H1 (cell line): Measurements from ENCODE around the gene MEIS2. TPM values are rescaled to one million over a fixed set of nuclear protein-coding genes. Genes with fewer than 3 reads are reported as not detected.
A peak's percentile ranks its signal among the peaks of the same experiment; 100 is the strongest.

ENCODE experiments used
- CTCF ChIA-PET: fragments of 300-600 bp; sonication (Branson Sonifier 250); formaldehyde crosslinking; loops from one replicate; lab custom pipeline; 2021; ENCODE audit not compliant: partially characterized antibody; lab: Charles Lee
- POLR2A ChIA-PET: fragments of 300-600 bp; sonication (Branson Sonifier 250); formaldehyde crosslinking; loops from one replicate; lab custom pipeline; 2021; ENCODE audit warnings: inconsistent platforms; ENCODE audit not compliant: partially characterized antibody; lab: Charles Lee
- DNase-seq, 2 experiments: peaks; one replicate each; pipeline versions ENCODE4 v3.0.0 to v3.0.0-alpha.2; 2010 to 2022; ENCODE audit warnings: low spot score in 2 of 2, low read depth in 1 of 2, mixed read lengths in 1 of 2
- FAIRE-seq: peaks from 2 replicates; lab custom pipeline; 2011; peaks lifted over from hg19 to GRCh38; lab: Jason Lieb, UNC
- H2AFZ ChIP-seq: 2 replicates; pipeline ENCODE4 v1.8.1; 2012; ENCODE audit warnings: low read length, inconsistent platforms
- H2AK5ac ChIP-seq: 2 replicates; pipeline ENCODE4 v1.6.1; 2013; ENCODE audit warnings: low read depth, low read length
- H2BK120ac ChIP-seq: replicated peaks from 2 replicates; pipeline ENCODE3; 2013; ENCODE audit warnings: low read depth, low read length, inconsistent platforms
- H2BK12ac ChIP-seq: 2 replicates; pipeline ENCODE4 v1.6.1; 2013; ENCODE audit warnings: low read depth, low read length
- H2BK15ac ChIP-seq: 2 replicates; pipeline ENCODE4 v1.6.1; 2013; ENCODE audit warnings: low read length
- H2BK20ac ChIP-seq: 2 replicates; pipeline ENCODE4 v1.6.1; 2013; ENCODE audit warnings: low read length
- H2BK5ac ChIP-seq: 2 replicates; pipeline ENCODE4 v1.6.1; 2013; ENCODE audit warnings: low read depth, low read length
- H3K14ac ChIP-seq: 2 replicates; pipeline ENCODE4 v1.6.1; 2013; ENCODE audit warnings: inconsistent platforms; ENCODE audit not compliant: insufficient read length
- H3K18ac ChIP-seq: 2 replicates; pipeline ENCODE4 v1.6.1; 2013; ENCODE audit warnings: low read length; ENCODE audit errors: extremely low read depth
- H3K23ac ChIP-seq: 2 replicates; pipeline ENCODE4 v1.6.1; 2013; ENCODE audit warnings: inconsistent platforms; ENCODE audit not compliant: insufficient read length
- H3K23me2 ChIP-seq: 2 replicates; pipeline ENCODE4 v1.6.1; 2013; ENCODE audit warnings: low read depth, low read length
- H3K27ac ChIP-seq: 2 replicates; pipeline ENCODE4 v1.6.1; 2011; ENCODE audit warnings: low read depth, low read length, inconsistent platforms
- H3K27me3 ChIP-seq, 4 experiments: replicated peaks in 1 of 4; 1 replicate in 1 of 4; 2 replicates in 3 of 4; pipeline versions ENCODE4 v1.6.1 to v1.8.1; 2011 to 2013; ENCODE audit warnings: low read length in 3 of 4, mild to moderate bottlenecking in 3 of 4, inconsistent platforms in 2 of 4, mixed read lengths in 2 of 4, moderate library complexity in 1 of 4; ENCODE audit not compliant: control insufficient read depth in 3 of 4, insufficient read depth in 3 of 4; ENCODE audit errors: extremely low read depth in 1 of 4
- H3K36me3 ChIP-seq, 4 experiments: 2 replicates each; pipeline versions ENCODE4 v1.6.1 to v1.8.1; 2011 to 2013; ENCODE audit warnings: mild to moderate bottlenecking in 4 of 4, low read length in 3 of 4, moderate library complexity in 2 of 4, control low read depth in 1 of 4, inconsistent platforms in 1 of 4; ENCODE audit not compliant: insufficient read depth in 4 of 4, control insufficient read depth in 2 of 4
- H3K4ac ChIP-seq: replicated peaks from 2 replicates; pipeline ENCODE3; 2013; ENCODE audit warnings: low read length, low read depth, mixed read lengths, inconsistent platforms; ENCODE audit not compliant: insufficient read length
- H3K4me1 ChIP-seq, 4 experiments: replicated peaks in 1 of 4; 1 replicate in 1 of 4; 2 replicates in 3 of 4; pipeline versions ENCODE4 v1.6.1 to v1.8.1; 2011 to 2013; ENCODE audit warnings: low read length in 3 of 4, inconsistent platforms in 2 of 4, mixed read lengths in 1 of 4; ENCODE audit not compliant: insufficient read depth in 4 of 4, control insufficient read depth in 3 of 4
- H3K4me2 ChIP-seq, 2 experiments: 2 replicates each; pipeline versions ENCODE4 v1.6.1 to v1.8.1; 2011 to 2013; ENCODE audit warnings: low read depth in 2 of 2, low read length in 2 of 2, control low read depth in 1 of 2, inconsistent platforms in 1 of 2, mild to moderate bottlenecking in 1 of 2; ENCODE audit not compliant: insufficient read depth in 1 of 2
- H3K4me3 ChIP-seq, 4 experiments: fragments of 200-600, 300-600 bp in 1 of 4; sonication (generic), shearing (Covaris generic), sonication (Bioruptor Twin) in 1 of 4; 2 replicates each; pipeline versions ENCODE4 v1.5.1 to v1.8.1; 2011 to 2016; ENCODE audit warnings: low read length in 4 of 4, low read depth in 3 of 4, control low read depth in 2 of 4, inconsistent platforms in 2 of 4, mild to moderate bottlenecking in 2 of 4, mixed read lengths in 1 of 4, moderate library complexity in 1 of 4; ENCODE audit not compliant: insufficient read depth in 2 of 4; ENCODE audit errors: extremely low read depth in 1 of 4
- H3K56ac ChIP-seq: replicated peaks from 2 replicates; pipeline ENCODE3; 2013; ENCODE audit warnings: low read depth, mild to moderate bottlenecking, mixed read lengths, low read length, inconsistent platforms; ENCODE audit not compliant: insufficient read length
- H3K79me1 ChIP-seq: 2 replicates; pipeline ENCODE4 v1.6.1; 2013; ENCODE audit warnings: low read depth, low read length, control low read depth
- H3K79me2 ChIP-seq, 2 experiments: 2 replicates each; pipeline versions ENCODE4 v1.6.1 to v1.8.1; 2012 to 2013; ENCODE audit warnings: low read length in 2 of 2, mild to moderate bottlenecking in 2 of 2, inconsistent platforms in 1 of 2; ENCODE audit not compliant: insufficient read depth in 2 of 2, control insufficient read depth in 1 of 2
- H3K9ac ChIP-seq, 4 experiments: replicated peaks in 1 of 4; 1 replicate in 1 of 4; 2 replicates in 3 of 4; pipeline versions ENCODE4 v1.6.1 to v1.8.1; 2011 to 2013; ENCODE audit warnings: low read depth in 3 of 4, low read length in 3 of 4, control low read depth in 2 of 4, mild to moderate bottlenecking in 2 of 4, moderate library complexity in 2 of 4, inconsistent platforms in 1 of 4; ENCODE audit errors: extremely low read depth in 1 of 4
- H3K9me3 ChIP-seq, 2 experiments: 2 replicates each; pipeline versions ENCODE4 v1.6.1 to v1.8.1; 2012 to 2013; ENCODE audit warnings: mild to moderate bottlenecking in 2 of 2, moderate library complexity in 2 of 2, control low read depth in 1 of 2, inconsistent platforms in 1 of 2, low read depth in 1 of 2, low read length in 1 of 2, mixed read lengths in 1 of 2; ENCODE audit not compliant: insufficient read depth in 2 of 2
- H4K20me1 ChIP-seq, 2 experiments: replicated peaks in 1 of 2; 2 replicates each; pipeline versions ENCODE3 to v1.8.1; 2011 to 2013; ENCODE audit warnings: inconsistent platforms in 2 of 2, low read length in 2 of 2, mild to moderate bottlenecking in 1 of 2; ENCODE audit not compliant: insufficient read depth in 2 of 2, control insufficient read depth in 1 of 2
- H4K5ac ChIP-seq: 2 replicates; pipeline ENCODE4 v1.6.1; 2013; ENCODE audit warnings: low read length, low read depth, mixed read lengths, inconsistent platforms; ENCODE audit not compliant: insufficient read length
- H4K8ac ChIP-seq: 2 replicates; pipeline ENCODE4 v1.8.0; 2013; ENCODE audit warnings: mild to moderate bottlenecking, moderate library complexity, low read length, inconsistent platforms; ENCODE audit not compliant: insufficient read depth; ENCODE audit errors: extremely low read depth
- H4K91ac ChIP-seq: replicated peaks from 2 replicates; pipeline ENCODE3; 2013; ENCODE audit warnings: low read length, mixed read lengths, inconsistent platforms; ENCODE audit not compliant: insufficient read length
- CTBP2 ChIP-seq: IDR thresholded peaks from 2 replicates; pipeline ENCODE4 v1.7.0; 2011; ENCODE audit warnings: borderline replicate concordance, mild to moderate bottlenecking, moderate library complexity, mixed read lengths, low read length; ENCODE audit not compliant: insufficient read depth, insufficient read length
- HDAC2 ChIP-seq, 2 experiments: fragments of 300-600 bp in 1 of 2; sonication (generic) in 1 of 2; IDR thresholded peaks; 2 replicates each; pipeline ENCODE4 v1.6.1; 2011 to 2012; ENCODE audit warnings: low read depth in 2 of 2, low read length in 2 of 2, mild to moderate bottlenecking in 2 of 2, moderate library complexity in 2 of 2, borderline replicate concordance in 1 of 2, inconsistent platforms in 1 of 2
- NANOG ChIP-seq: IDR thresholded peaks from 2 replicates; pipeline ENCODE4 v1.6.1; 2011; ENCODE audit warnings: low read length, low read depth, mild to moderate bottlenecking, inconsistent platforms; ENCODE audit not compliant: insufficient read depth, poor library complexity, severe bottlenecking
- PHF8 ChIP-seq: fragments of 200-600 bp; sonication (generic); conservative IDR thresholded peaks from 2 replicates; pipeline ENCODE4 v1.7.1; 2012; ENCODE audit warnings: low read depth, mild to moderate bottlenecking, inconsistent platforms, low read length, moderate library complexity
- WGBS, 2 experiments: shearing (Covaris generic) in 1 of 2; methylation state at CpG; one replicate each; pipeline versions ENCODE4 v1.1.6 to v1.1.7; 2013 to 2015; ENCODE audit warnings: low lambda C conversion rate in 2 of 2, mixed read lengths in 2 of 2, inconsistent platforms in 1 of 2, low coverage in 1 of 2, missing lambda C conversion rate in 1 of 2; ENCODE audit not compliant: insufficient replicate concordance in 2 of 2, insufficient coverage in 1 of 2, insufficient read length in 1 of 2; ENCODE audit errors: extremely low coverage in 1 of 2, missing lambda C conversion rate in 1 of 2; 5-methylcytosine and 5-hydroxymethylcytosine counted together
- polyA plus RNA-seq, 7 experiments: library from polyadenylated mRNA; depleted of rRNA in 3 of 7; stranded (reverse) in 5 of 7; unstranded in 2 of 7; fragments of >200 nt in 5 of 7; fragments of 200-250 nt in 2 of 7; gene quantifications; 1 replicate in 5 of 7; 2 replicates in 1 of 7; 4 replicates in 1 of 7; pipeline versions ENCODE4 v1.2.1 to v1.2.3, GENCODE V29; 2011 to 2013; ENCODE audit warnings: missing spikeins in 2 of 7, mixed read lengths in 2 of 7
- total RNA-seq: library from RNA; stranded (reverse); fragmentation: NEBNext Ultra II Directional; extraction: Animal tissue kit (Norgen Biotek cat#: 25700); gene quantifications from 2 replicates; pipeline ENCODE4 v1.2.1, GENCODE V29; 2021
- TF ChIP-seq, protein P1 (sequence below): IDR thresholded peaks from 2 replicates; pipeline ENCODE4 v1.6.1; 2011; ENCODE audit warnings: low read length, improper control_type of control experiment

The MEIS2 gene
- total and polyA plus RNA-seq, 2 of the 8 experiments (the other 6 are each of a cell fraction or from before 2014, with no cell fraction given): 0.22 to 1.2 TPM

DNA sequence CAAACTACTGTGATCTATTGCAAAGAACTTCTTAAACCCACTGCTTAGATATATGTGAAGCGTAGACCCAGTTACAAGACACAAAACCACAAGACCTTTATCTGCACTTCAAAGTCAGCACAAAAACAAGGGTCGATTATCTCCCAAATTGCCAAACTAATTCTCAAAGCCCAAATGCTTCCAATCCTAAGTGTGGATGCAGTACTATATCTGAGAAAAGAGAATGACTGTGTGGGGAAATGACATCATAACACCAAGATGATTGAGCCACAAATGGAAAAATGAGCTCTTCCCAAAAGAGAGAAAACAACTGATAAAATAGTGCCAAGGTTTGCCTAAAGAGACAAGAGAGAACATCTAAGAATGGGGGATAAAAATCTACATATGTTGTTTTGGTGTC lies 86.2 kb downstream of the MEIS2 start:
- H3K4me3 ChIP-seq: no peak overlapping the region
- no peak overlapping the region for H3K56ac ChIP-seq
- H3K9me3 ChIP-seq: no peaks in the 10 kb centered on the region
- no peak overlapping the region for H2BK15ac ChIP-seq
- H2BK5ac ChIP-seq: no peak overlapping the region
- no peak overlapping the region for H3K27ac ChIP-seq
- H2AFZ ChIP-seq: no peak overlapping the region
- H2BK12ac ChIP-seq: no peak overlapping the region
- 43% methylated on average over 2 of the region's 2 CpGs; no CpG with 5 or more reads in 1 of the 2 experiments for WGBS, 2 experiments
- no peak overlapping the region for H3K18ac ChIP-seq
- no peak overlapping the region for H3K4ac ChIP-seq
- H3K9ac ChIP-seq: no peak overlapping the region
- no peak overlapping the region for H3K4me2 ChIP-seq
- no peaks in the 10 kb centered on the region for H3K79me1 ChIP-seq
- H2BK20ac ChIP-seq: no peak overlapping the region
- no peaks in the 10 kb centered on the region for H4K20me1 ChIP-seq
- no peak overlapping the region for H3K23ac ChIP-seq
- ChIA-PET CTCF (interaction anchor here (0.6 to 1.8 kb wide), 3 partner anchors 8 to 87 kb away, joined by 3 to 6 read pairs (median 3); no protein-coding TSS in a partner anchor), POLR2A (no interaction called here)
- H4K91ac ChIP-seq: no peak overlapping the region
- H2BK120ac ChIP-seq: no peak overlapping the region
- DNase-seq (no peak), FAIRE-seq (peak; percentile 13)
- no peak overlapping the region for H3K14ac ChIP-seq
- no peak overlapping the region for H4K8ac ChIP-seq
- H3K4me1 ChIP-seq: peaks cover 0 to 4% (median 3%) of the 10 kb centered on the region in 4 experiments; a peak in 2 of 7 replicates
- H2AK5ac ChIP-seq: no peak overlapping the region
- no peak overlapping the region for H4K5ac ChIP-seq
- H3K79me2 ChIP-seq: no peaks in the 10 kb centered on the region
- no peaks in the 10 kb centered on the region for H3K23me2 ChIP-seq
- H3K27me3 ChIP-seq: no peaks in the 10 kb centered on the region; a peak in 1 of 7 replicates
- H3K36me3 ChIP-seq: no peaks in the 10 kb centered on the region
- TF ChIP-seq CTBP2 (no peak), HDAC2 (IDR thresholded peaks at IDR 0.05; ENCODE audit: borderline replicate concordance in 1 of 2, low read depth in 2 of 2, low read length in 2 of 2) (no peak), PHF8 (no peak), NANOG (no peak)
- TF ChIP-seq, protein P1, sequence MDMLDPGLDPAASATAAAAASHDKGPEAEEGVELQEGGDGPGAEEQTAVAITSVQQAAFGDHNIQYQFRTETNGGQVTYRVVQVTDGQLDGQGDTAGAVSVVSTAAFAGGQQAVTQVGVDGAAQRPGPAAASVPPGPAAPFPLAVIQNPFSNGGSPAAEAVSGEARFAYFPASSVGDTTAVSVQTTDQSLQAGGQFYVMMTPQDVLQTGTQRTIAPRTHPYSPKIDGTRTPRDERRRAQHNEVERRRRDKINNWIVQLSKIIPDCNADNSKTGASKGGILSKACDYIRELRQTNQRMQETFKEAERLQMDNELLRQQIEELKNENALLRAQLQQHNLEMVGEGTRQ: no peak
